ENCODE data around the gene SNX10.

DNA sequence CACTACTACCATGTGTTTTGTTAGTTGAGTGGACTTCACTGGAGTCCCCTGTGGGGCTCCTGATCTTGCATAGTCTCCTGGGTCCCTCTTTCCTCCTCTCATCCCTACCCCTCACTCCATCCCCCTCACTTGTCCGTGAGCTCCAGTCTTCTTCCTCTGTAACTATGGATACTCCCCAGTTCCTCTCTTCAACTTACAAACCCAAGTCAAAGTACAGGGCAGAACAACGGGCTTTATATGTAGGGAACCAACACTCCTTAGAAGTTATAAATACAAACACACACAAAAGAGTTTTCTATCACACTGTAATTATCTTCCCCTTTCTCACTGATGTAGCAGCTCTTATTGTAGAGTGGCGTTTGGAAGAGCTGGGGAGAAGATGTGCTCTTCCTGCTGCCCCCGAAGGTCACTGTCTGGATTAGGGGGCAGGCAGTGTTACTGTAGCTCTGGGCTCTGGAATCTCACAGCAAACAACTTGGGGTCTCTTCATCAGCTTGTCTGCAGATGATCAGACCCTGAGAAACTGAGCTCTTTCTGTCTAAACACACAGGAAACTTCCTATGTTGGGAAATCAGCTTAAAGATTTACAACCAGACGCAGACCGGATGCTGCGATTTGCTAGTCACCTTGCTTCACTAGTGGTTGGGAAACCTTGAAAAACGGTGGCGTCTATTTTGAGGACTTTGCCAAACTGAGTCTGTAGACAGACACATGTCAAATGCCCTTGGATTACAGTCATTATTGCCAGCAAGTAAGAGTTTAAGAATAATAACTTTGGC lies 13.6 kb downstream of the SNX10 start:
- TF ChIP-seq EZH2 (IDR thresholded peaks at IDR 0.05; ENCODE audit: insufficient read depth, poor library complexity, severe bottlenecking) (no peak), EZH2phosphoT487 (IDR thresholded peaks at IDR 0.05; ENCODE audit: insufficient read depth, low read depth) (no peak)

All from GM23248 (cell line).